ENCODE results near the gene GSE1. TPM values are rescaled to one million over a fixed set of nuclear protein-coding genes. Genes with fewer than 3 reads are reported as not detected.
"Not testable (repeated sequence)": the region's sequence is repeated elsewhere in the genome, so short reads cannot be mapped to it uniquely, and the experiment has no call there.

The GSE1 gene
- total and polyA plus RNA-seq, 7 experiments from 2014 or later, result 0.18 to 69.2 (median 11.3) TPM

- DNase-seq, result no peak
- Histone ChIP-seq H3K9me3 (ENCODE audit: control insufficient read depth in 2 of 3, low read length in 3 of 3) (no peaks in the 10 kb centered on the region), H3K27ac (ENCODE audit: low read depth, low read length) (no peak overlapping the region), H3K4me1 (ENCODE audit: control insufficient read depth in 2 of 2, insufficient read depth in 2 of 2, low read length in 2 of 2) (no peaks in the 10 kb centered on the region), H3K4me3 (ENCODE audit: low read length) (no peak overlapping the region), H3K27me3 (ENCODE audit: control insufficient read depth in 2 of 2, insufficient read depth in 2 of 2, low read length in 2 of 2) (no peaks in the 10 kb centered on the region), H3K36me3 (ENCODE audit: control insufficient read depth in 2 of 3, insufficient read depth in 3 of 3, low read length in 3 of 3) (no peaks in the 10 kb centered on the region)
- Mint-ChIP-seq H3K9me3 (no peaks in the 10 kb centered on the region), H3K27me3 (no peaks in the 10 kb centered on the region), H3K4me1 (peaks cover 0 to 13% (median 3%) of the 10 kb centered on the region in 7 donors), H3K4me3 (no peak overlapping the region), H3K27ac (no peak overlapping the region), H3K36me3 (no peaks in the 10 kb centered on the region)
- intact Hi-C loops (cut with micrococcal nuclease), result no loop called here
- CTCF ChIA-PET, result no interaction called here
- no peak for ATAC-seq
- POLR2A ChIA-PET, result no interaction called here
These were observed 22.7 kb upstream of the GSE1 start for GRCh38 chr16:85590506-85590832.

DNA sequence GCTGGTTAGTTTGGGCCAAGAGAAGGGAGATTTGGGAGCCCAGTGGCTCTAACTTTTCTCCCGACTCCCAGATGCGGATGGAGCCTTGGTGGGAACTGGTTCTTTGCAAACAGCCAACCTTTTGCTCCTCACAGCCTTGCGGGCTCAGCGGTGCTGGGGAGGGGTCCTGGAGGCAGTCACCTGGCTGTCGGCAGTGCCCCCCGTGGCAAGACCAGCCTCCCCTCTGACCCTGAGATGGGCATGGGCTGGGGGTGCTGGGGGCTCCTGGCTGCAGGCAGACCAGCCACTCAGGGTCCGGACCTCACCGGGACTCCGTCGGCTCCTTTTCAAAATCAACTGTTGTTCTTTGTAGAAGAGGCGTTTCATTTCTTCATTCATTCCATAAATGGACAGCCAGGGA lies 21.7 kb upstream of the GSE1 start:
- ChIA-PET POLR2A (interaction anchor here (1.1 kb wide), 1 partner anchor 16 kb away, joined by 3 read pairs; no protein-coding TSS in a partner anchor), CTCF (interaction anchor here (0.9 kb wide), 1 partner anchor 25 kb away, joined by 4 read pairs; no protein-coding TSS in a partner anchor)
- no peak overlapping the region for H3K4me3 Mint-ChIP-seq
- no peak for ATAC-seq
- Histone ChIP-seq H3K4me1 (ENCODE audit: control insufficient read depth in 2 of 2, insufficient read depth in 2 of 2, low read length in 2 of 2) (no peaks in the 10 kb centered on the region), H3K27me3 (ENCODE audit: control insufficient read depth in 2 of 2, insufficient read depth in 2 of 2, low read length in 2 of 2) (no peaks in the 10 kb centered on the region), H3K27ac (ENCODE audit: low read depth, low read length) (no peak overlapping the region), H3K4me3 (ENCODE audit: low read length) (no peak overlapping the region), H3K9me3 (ENCODE audit: control insufficient read depth in 2 of 3, low read length in 3 of 3) (no peaks in the 10 kb centered on the region), H3K36me3 (ENCODE audit: control insufficient read depth in 2 of 3, insufficient read depth in 3 of 3, low read length in 3 of 3) (no peaks in the 10 kb centered on the region)
- intact Hi-C loops (cut with micrococcal nuclease), result no loop called here
- H3K9me3 Mint-ChIP-seq, result no peaks in the 10 kb centered on the region
- H3K36me3 Mint-ChIP-seq, result peaks cover 0 to 5% (median 0%) of the 10 kb centered on the region in 5 donors
- H3K27ac Mint-ChIP-seq, result no peak overlapping the region
- peaks cover 0 to 8% (median 4%) of the 10 kb centered on the region in 7 donors for H3K4me1 Mint-ChIP-seq
- DNase-seq, result no peak
- no peaks in the 10 kb centered on the region for H3K27me3 Mint-ChIP-seq

DNA sequence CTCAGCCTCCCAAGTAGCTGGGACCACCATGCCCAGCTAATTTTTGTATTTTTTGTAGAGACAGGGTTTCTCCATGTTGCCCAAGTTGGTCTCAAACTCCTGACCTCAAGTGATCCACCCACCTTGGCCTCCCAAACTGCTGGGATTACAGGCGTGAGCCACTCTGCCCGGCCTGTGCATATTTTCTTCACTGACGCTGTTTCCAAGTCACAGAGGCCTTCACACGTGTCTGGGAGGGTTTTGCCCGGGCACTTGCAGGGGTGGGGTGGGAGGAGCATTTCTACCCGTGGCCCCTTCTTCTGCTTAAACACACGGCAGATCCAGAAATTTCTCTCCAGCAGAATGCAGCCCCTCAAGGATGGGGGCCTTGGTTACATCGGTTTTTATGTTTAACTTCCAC lies 20.8 kb upstream of the GSE1 start:
- H3K36me3 Mint-ChIP-seq; H3K4me1 ChIP-seq (ENCODE audit: control insufficient read depth in 2 of 2, insufficient read depth in 2 of 2, low read length in 2 of 2); H3K27me3 ChIP-seq (ENCODE audit: control insufficient read depth in 2 of 2, insufficient read depth in 2 of 2, low read length in 2 of 2); H3K9me3 Mint-ChIP-seq; H3K27ac ChIP-seq (ENCODE audit: low read depth, low read length); H3K4me3 ChIP-seq (ENCODE audit: low read length); H3K27ac Mint-ChIP-seq; H3K4me1 Mint-ChIP-seq; H3K4me3 Mint-ChIP-seq; H3K27me3 Mint-ChIP-seq; DNase-seq; ATAC-seq; H3K36me3 ChIP-seq (ENCODE audit: control insufficient read depth in 2 of 3, insufficient read depth in 3 of 3, low read length in 3 of 3); intact Hi-C loops (cut with micrococcal nuclease); H3K9me3 ChIP-seq (ENCODE audit: control insufficient read depth in 2 of 3, low read length in 3 of 3): not testable (repeated sequence)
- POLR2A ChIA-PET, result interaction anchor here (1.1 kb wide), 1 partner anchor 15 kb away, joined by 3 read pairs; no protein-coding TSS in a partner anchor
- CTCF ChIA-PET, result interaction anchor here (0.9 kb wide), 1 partner anchor 24 kb away, joined by 4 read pairs; no protein-coding TSS in a partner anchor

DNA sequence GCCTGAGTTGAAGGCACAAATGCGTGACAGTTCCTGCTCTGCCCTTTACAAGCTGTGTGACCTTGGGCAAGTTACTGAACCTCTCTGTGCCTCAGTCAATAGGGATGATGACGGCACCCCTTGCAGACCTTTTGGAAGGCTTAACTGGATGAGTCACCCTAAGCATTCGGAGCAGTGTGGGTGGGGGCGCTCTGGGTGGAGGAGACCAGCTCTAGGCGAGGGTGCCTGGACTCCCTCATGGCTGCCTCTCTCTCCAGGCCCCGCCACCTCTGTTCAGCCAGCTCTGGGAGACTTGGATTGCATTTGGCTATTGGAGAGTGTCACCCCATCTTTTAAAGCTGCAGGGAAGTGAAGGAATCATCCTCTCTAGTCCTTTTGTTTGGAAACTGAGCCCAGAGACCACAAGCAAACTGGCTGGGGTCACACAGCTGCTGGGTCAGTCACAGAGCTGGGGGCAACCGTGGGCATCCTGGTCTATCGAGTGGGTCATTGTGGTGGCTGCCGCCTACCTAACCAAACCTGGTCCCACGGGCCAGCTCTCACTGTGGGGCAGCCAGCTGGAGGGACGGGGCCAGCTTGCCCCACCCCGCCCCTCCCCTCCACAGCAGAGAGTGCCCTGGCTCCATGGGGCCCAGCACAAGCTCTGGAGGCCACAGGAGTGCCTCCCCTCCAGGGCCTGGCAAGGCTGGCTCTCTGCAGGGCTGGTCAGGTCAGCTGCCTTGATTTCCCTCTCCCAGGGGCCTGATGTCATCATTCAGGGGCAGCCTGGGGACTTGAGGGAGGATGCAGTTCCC lies 20.2 kb upstream of the GSE1 start:
- CTCF ChIA-PET, result interaction anchor here (0.5 kb wide), 1 partner anchor 173 kb away, joined by 3 read pairs; no protein-coding TSS in a partner anchor

GRCh38 chr16:85593494-85594221 lies 19.5 kb upstream of the GSE1 start:
- intact Hi-C loops (cut with micrococcal nuclease), result no loop called here
- no peaks in the 10 kb centered on the region for H3K27me3 Mint-ChIP-seq
- ChIA-PET POLR2A (no interaction called here), CTCF (no interaction called here)
- H3K4me1 Mint-ChIP-seq, result peaks cover 0 to 8% (median 6%) of the 10 kb centered on the region in 7 donors
- Histone ChIP-seq H3K9me3 (ENCODE audit: control insufficient read depth in 2 of 3, low read length in 3 of 3) (no peaks in the 10 kb centered on the region), H3K36me3 (ENCODE audit: control insufficient read depth in 2 of 3, insufficient read depth in 3 of 3, low read length in 3 of 3) (no peaks in the 10 kb centered on the region), H3K27ac (ENCODE audit: low read depth, low read length) (no peak overlapping the region), H3K4me1 (ENCODE audit: control insufficient read depth in 2 of 2, insufficient read depth in 2 of 2, low read length in 2 of 2) (no peaks in the 10 kb centered on the region), H3K27me3 (ENCODE audit: control insufficient read depth in 2 of 2, insufficient read depth in 2 of 2, low read length in 2 of 2) (no peaks in the 10 kb centered on the region), H3K4me3 (ENCODE audit: low read length) (no peak overlapping the region)
- no peak for ATAC-seq
- no peak for DNase-seq
- H3K9me3 Mint-ChIP-seq, result no peaks in the 10 kb centered on the region
- peaks cover 0 to 6% (median 4%) of the 10 kb centered on the region in 5 donors for H3K36me3 Mint-ChIP-seq
- H3K27ac Mint-ChIP-seq, result no peak overlapping the region
- no peak overlapping the region for H3K4me3 Mint-ChIP-seq

More for the DNA sequence above, 20.2 kb upstream of the GSE1 start:
- Mint-ChIP-seq H3K36me3 (peaks cover 0 to 5% (median 4%) of the 10 kb centered on the region in 5 donors), H3K9me3 (no peaks in the 10 kb centered on the region), H3K27ac (no peak overlapping the region), H3K4me3 (no peak overlapping the region), H3K4me1 (peaks cover 0 to 8% (median 6%) of the 10 kb centered on the region in 7 donors), H3K27me3 (no peaks in the 10 kb centered on the region)
- POLR2A ChIA-PET, result no interaction called here
- Histone ChIP-seq H3K36me3 (ENCODE audit: control insufficient read depth in 2 of 3, insufficient read depth in 3 of 3, low read length in 3 of 3) (no peaks in the 10 kb centered on the region), H3K4me1 (ENCODE audit: control insufficient read depth in 2 of 2, insufficient read depth in 2 of 2, low read length in 2 of 2) (no peaks in the 10 kb centered on the region), H3K9me3 (ENCODE audit: control insufficient read depth in 2 of 3, low read length in 3 of 3) (no peaks in the 10 kb centered on the region), H3K4me3 (ENCODE audit: low read length) (no peak overlapping the region), H3K27ac (ENCODE audit: low read depth, low read length) (no peak overlapping the region), H3K27me3 (ENCODE audit: control insufficient read depth in 2 of 2, insufficient read depth in 2 of 2, low read length in 2 of 2) (no peaks in the 10 kb centered on the region)
- no peak for DNase-seq
- no peak for ATAC-seq
- intact Hi-C loops (cut with micrococcal nuclease), result no loop called here

DNA sequence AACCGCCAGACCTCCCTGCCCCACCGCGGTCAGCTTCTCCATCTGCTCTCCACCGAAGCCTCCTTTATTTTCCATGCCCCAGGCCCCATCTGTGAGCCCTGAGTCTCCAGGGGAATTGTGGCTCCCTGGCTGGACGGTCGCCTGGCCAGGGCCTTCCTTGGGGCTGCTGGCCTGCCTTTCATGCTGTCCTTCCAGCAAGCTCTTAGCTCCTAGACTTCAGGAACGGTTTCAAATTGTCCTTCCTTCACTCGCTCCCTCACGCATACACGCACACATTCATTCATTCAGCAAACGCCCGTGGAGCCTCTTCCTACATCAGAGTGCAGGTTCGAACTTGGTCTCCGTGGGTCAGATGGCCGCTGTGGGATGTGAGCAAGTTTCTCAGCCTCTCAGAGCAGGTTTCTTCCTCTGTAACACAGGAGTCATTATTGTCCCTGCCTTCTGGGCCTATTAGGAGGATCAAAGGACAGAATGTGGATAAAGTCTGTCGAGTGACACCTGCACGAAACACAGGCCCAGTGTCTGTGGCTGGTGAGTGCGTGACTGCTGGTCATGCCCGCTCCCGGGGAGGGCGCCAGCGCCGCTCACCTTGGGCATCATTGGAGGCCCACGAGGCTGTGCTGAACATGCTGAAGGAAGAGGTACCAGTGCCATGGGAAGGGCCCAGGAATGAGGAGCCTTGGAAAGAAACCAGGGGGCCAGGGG lies 18.7 kb upstream of the GSE1 start:
- H3K27ac Mint-ChIP-seq, result no peak overlapping the region
- DNase-seq (no peak), ATAC-seq (no peak)
- Histone ChIP-seq H3K4me3 (ENCODE audit: low read length) (no peak overlapping the region), H3K27me3 (ENCODE audit: control insufficient read depth in 2 of 2, insufficient read depth in 2 of 2, low read length in 2 of 2) (no peaks in the 10 kb centered on the region), H3K36me3 (ENCODE audit: control insufficient read depth in 2 of 3, insufficient read depth in 3 of 3, low read length in 3 of 3) (no peaks in the 10 kb centered on the region), H3K4me1 (ENCODE audit: control insufficient read depth in 2 of 2, insufficient read depth in 2 of 2, low read length in 2 of 2) (no peaks in the 10 kb centered on the region), H3K27ac (ENCODE audit: low read depth, low read length) (no peak overlapping the region), H3K9me3 (ENCODE audit: control insufficient read depth in 2 of 3, low read length in 3 of 3) (no peaks in the 10 kb centered on the region)
- peaks cover 0 to 9% (median 4%) of the 10 kb centered on the region in 5 donors for H3K36me3 Mint-ChIP-seq
- no peaks in the 10 kb centered on the region for H3K9me3 Mint-ChIP-seq
- ChIA-PET CTCF (no interaction called here), POLR2A (no interaction called here)
- no peaks in the 10 kb centered on the region for H3K27me3 Mint-ChIP-seq
- intact Hi-C loops (cut with micrococcal nuclease), result no loop called here
- peaks cover 0 to 13% (median 6%) of the 10 kb centered on the region in 7 donors for H3K4me1 Mint-ChIP-seq
- H3K4me3 Mint-ChIP-seq, result no peak overlapping the region
